ENCODE data around the gene ACTN1.

- TF ChIP-seq CTCF (IDR thresholded peaks at IDR 0.05) = no peak
- no peak for TF ChIP-seq ZFX (IDR thresholded peaks at IDR 0.05; ENCODE audit: borderline replicate concordance)
These were observed 30.2 kb downstream of the ACTN1 start for GRCh38 chr14:68948686-68949600.

Data from 22Rv1 (cell line).